C4-2B (cell line): Measurements from ENCODE around the gene PCP4.

Experiments used
- H3K27ac ChIP-seq: fragments of 450-650 bp; 2 replicates; pipeline ENCODE4 v1.5.1; 2017
- ZFX ChIP-seq: fragments of 450-650 bp; IDR thresholded peaks from 2 replicates; pipeline ENCODE4 v1.6.1; 2017
- TF ChIP-seq, protein P1 (sequence below): fragments of 450-650 bp; conservative IDR thresholded peaks from 2 replicates; pipeline ENCODE4 v1.5.1; 2017; ENCODE audit warnings: mild to moderate bottlenecking

The PCP4 gene

DNA sequence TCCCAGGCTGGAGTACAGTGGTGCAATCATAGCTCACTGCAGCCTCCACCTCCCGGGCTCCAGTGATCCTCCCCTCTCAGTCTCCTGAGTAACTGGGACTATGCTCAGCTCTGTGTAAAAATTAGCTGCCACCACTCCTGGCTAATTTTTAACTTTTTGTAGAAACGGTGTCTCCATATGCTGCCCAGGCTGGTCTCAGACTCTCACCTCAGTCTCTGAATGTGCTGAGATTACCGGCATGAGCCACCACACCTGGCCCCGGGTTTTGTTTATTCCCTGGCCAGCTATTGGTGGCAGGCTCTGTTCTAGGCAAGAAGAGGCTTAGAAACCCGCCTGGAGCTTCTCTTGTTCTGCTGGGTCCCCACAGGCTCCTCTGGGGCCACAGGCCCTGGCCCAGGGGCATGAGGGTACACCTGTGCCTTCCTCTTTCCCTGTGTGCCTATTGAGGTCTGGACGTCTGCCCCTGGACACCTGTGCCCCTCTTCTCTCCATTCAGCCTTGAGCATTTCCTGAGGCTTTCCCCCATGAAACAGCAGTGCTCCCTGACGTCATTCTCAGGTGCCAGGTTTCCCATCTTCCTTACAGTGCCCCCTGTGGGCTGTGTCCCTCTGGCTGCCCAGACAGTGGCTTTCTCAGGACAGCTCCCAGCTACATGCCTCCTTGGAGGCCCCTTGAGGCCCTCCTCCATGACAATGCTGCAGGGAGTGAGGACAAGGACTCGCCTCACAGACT lies 57.5 kb downstream of the PCP4 start:
- no peak overlapping the region for H3K27ac ChIP-seq

GRCh38 chr21:39927304-39927886 lies 60.2 kb downstream of the PCP4 start:
- TF ChIP-seq ZFX = no peak
- TF ChIP-seq, protein P1, sequence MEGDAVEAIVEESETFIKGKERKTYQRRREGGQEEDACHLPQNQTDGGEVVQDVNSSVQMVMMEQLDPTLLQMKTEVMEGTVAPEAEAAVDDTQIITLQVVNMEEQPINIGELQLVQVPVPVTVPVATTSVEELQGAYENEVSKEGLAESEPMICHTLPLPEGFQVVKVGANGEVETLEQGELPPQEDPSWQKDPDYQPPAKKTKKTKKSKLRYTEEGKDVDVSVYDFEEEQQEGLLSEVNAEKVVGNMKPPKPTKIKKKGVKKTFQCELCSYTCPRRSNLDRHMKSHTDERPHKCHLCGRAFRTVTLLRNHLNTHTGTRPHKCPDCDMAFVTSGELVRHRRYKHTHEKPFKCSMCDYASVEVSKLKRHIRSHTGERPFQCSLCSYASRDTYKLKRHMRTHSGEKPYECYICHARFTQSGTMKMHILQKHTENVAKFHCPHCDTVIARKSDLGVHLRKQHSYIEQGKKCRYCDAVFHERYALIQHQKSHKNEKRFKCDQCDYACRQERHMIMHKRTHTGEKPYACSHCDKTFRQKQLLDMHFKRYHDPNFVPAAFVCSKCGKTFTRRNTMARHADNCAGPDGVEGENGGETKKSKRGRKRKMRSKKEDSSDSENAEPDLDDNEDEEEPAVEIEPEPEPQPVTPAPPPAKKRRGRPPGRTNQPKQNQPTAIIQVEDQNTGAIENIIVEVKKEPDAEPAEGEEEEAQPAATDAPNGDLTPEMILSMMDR = no peak
- H3K27ac ChIP-seq = no peak overlapping the region

More for the DNA sequence above, 57.5 kb downstream of the PCP4 start:
- no peak for TF ChIP-seq ZFX
- TF ChIP-seq, protein P1 = peak; percentile 10; the same call in 1 of the 2 replicates

GRCh38 chr21:39932335-39932734 lies 65.1 kb downstream of the PCP4 start:
- TF ChIP-seq, protein P1 = no peak
- TF ChIP-seq ZFX = no peak
- H3K27ac ChIP-seq = no peak overlapping the region

- H3K27ac ChIP-seq = no peak overlapping the region
- TF ChIP-seq, protein P1 = no peak
- no peak for TF ChIP-seq ZFX
Observed at GRCh38 chr21:39934895-39935294, 67.7 kb downstream of the PCP4 start.

DNA sequence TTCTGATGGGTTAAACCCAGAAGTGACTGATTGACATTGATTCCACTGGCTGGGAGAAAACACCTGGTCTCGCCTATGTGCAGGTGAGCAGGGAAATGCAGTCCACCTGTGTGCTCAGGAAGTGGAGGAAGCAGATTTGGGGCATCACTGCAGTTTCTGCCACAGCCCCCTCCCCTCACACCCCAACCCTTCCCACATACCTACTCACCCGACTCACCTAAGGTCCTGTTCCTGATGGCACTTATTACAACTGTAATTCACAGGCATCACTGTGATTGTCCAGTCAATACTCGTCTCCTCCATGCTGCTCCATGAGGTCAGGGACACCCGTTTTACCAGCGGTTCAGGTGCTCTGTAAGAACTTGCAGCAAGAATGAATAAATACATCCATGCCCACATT lies 68.5 kb downstream of the PCP4 start:
- H3K27ac ChIP-seq = no peak overlapping the region
- TF ChIP-seq ZFX = no peak
- TF ChIP-seq, protein P1 = no peak

GRCh38 chr21:39938086-39938625 lies 70.9 kb downstream of the PCP4 start:
- no peak overlapping the region for H3K27ac ChIP-seq
- TF ChIP-seq, protein P1 = no peak
- TF ChIP-seq ZFX = no peak

DNA sequence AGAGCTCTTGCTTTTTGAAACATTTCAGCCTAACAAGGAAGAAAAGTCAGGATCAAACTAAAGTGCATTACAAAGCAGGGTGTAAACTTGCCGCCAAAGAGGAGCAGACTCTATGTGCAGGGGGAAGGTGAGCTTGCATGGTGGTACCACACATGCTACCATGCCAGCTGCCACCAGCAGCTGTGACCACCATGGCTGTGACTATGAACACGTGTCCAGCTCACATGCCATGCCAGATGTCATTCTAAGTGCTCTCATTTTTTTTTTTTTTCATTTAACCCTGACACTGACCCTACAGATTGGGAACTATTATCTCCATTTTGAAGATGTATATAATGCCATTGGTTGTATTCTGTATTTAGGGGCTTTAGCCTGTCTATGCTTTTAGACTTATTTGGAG lies 79.0 kb downstream of the PCP4 start:
- no peak for TF ChIP-seq ZFX
- no peak overlapping the region for H3K27ac ChIP-seq
